NCI-H1105 (cell line): ENCODE results near the gene LILRB3.
A peak's percentile ranks its signal among the peaks of the same experiment; 100 is the strongest.
"Not testable (repeated sequence)": the region's sequence is repeated elsewhere in the genome, so short reads cannot be mapped to it uniquely, and the experiment has no call there.

Experiments
- DNase-seq: peaks from one replicate; lab custom pipeline; 2025; lab: John Stamatoyannopoulos, UW

The LILRB3 gene

GRCh38 chr19:54242646-54243045, 19.8 kb upstream of the LILRB3 start, which contains the start of gene LILRA6:
Gene LILRA6 (minus strand): TSS chr19:54242790.
- not testable (repeated sequence) for DNase-seq

- DNase-seq: not testable (repeated sequence)
Observed at GRCh38 chr19:54242234-54242633, 19.4 kb upstream of the LILRB3 start.

GRCh38 chr19:54240372-54241336, 17.8 kb upstream of the LILRB3 start:
- DNase-seq: not testable (repeated sequence)

- not testable (repeated sequence) for DNase-seq
Observed at GRCh38 chr19:54239491-54240371, 16.9 kb upstream of the LILRB3 start.

- DNase-seq: no peak
Observed at GRCh38 chr19:54233941-54234340, 11.1 kb upstream of the LILRB3 start.

- peak; percentile 91 for DNase-seq
Observed at GRCh38 chr19:54231077-54231931, 8.5 kb upstream of the LILRB3 start.

- no peak for DNase-seq
Observed at GRCh38 chr19:54230031-54230430, 7.2 kb upstream of the LILRB3 start.

- DNase-seq: no peak
Observed at GRCh38 chr19:54229146-54229545, 6.3 kb upstream of the LILRB3 start.

GRCh38 chr19:54224619-54225018, 1.8 kb upstream of the LILRB3 start:
- DNase-seq: not testable (repeated sequence)

GRCh38 chr19:54223937-54224281, 1.1 kb upstream of the LILRB3 start:
- DNase-seq: not testable (repeated sequence)

- not testable (repeated sequence) for DNase-seq
Observed at GRCh38 chr19:54223277-54223936, 600 bp upstream of the LILRB3 start.

GRCh38 chr19:54221947-54222346, 860 bp downstream of the LILRB3 start:
- not testable (repeated sequence) for DNase-seq

GRCh38 chr19:54219702-54220101, 3.1 kb downstream of the LILRB3 start:
- DNase-seq: not testable (repeated sequence)

- no peak for DNase-seq
Observed at GRCh38 chr19:54218960-54219661, 3.7 kb downstream of the LILRB3 start.

GRCh38 chr19:54218259-54218658, 4.5 kb downstream of the LILRB3 start:
- no peak for DNase-seq

GRCh38 chr19:54217517-54218247, 5.1 kb downstream of the LILRB3 start:
- not testable (repeated sequence) for DNase-seq

GRCh38 chr19:54216869-54217268, 5.9 kb downstream of the LILRB3 start:
- no peak for DNase-seq

GRCh38 chr19:54214734-54215133, 8.1 kb downstream of the LILRB3 start:
- not testable (repeated sequence) for DNase-seq

GRCh38 chr19:54214217-54214616, 8.6 kb downstream of the LILRB3 start:
- not testable (repeated sequence) for DNase-seq

GRCh38 chr19:54211235-54211634, 11.6 kb downstream of the LILRB3 start:
- DNase-seq: no peak
